Neutrophil (primary cell): ENCODE results near the gene TRIM66.

Source experiments
- H3K27ac ChIP-seq: fragments of 200-600 bp; sonication (generic); 2 replicates; pipeline ENCODE4 v1.5.1; 2016; ENCODE audit warnings: mild to moderate bottlenecking, moderate library complexity
- H3K27me3 ChIP-seq: fragments of 200-600 bp; sonication (generic); 2 replicates; pipeline ENCODE4 v1.6.0; 2016; ENCODE audit warnings: mild to moderate bottlenecking
- H3K36me3 ChIP-seq: fragments of 200-600 bp; sonication (generic); 2 replicates; pipeline ENCODE4 v1.5.1; 2017
- H3K4me1 ChIP-seq, 2 experiments: fragments of 200-600 bp in 1 of 2; sonication (generic) in 1 of 2; 1 replicate in 1 of 2; 2 replicates in 1 of 2; pipeline versions ENCODE4 v1.5.1 to v1.6.1; 2013 to 2016; ENCODE audit warnings: low read depth in 1 of 2, low read length in 1 of 2, mild to moderate bottlenecking in 1 of 2, moderate library complexity in 1 of 2; ENCODE audit not compliant: control insufficient read depth in 1 of 2, insufficient read depth in 1 of 2
- H3K4me3 ChIP-seq, 2 experiments: fragments of 200-600 bp in 1 of 2; sonication (generic) in 1 of 2; 1 replicate in 1 of 2; 2 replicates in 1 of 2; pipeline ENCODE4 v1.5.1; 2013 to 2016; ENCODE audit warnings: low read depth in 1 of 2, low read length in 1 of 2, mild to moderate bottlenecking in 1 of 2, moderate library complexity in 1 of 2
- H3K9me3 ChIP-seq: fragments of 200-600 bp; sonication (generic); 2 replicates; pipeline ENCODE4 v1.5.1; 2016
- TF ChIP-seq, protein P1 (sequence below): fragments of 200-600 bp; sonication (generic); IDR thresholded peaks from 2 replicates; pipeline ENCODE4 v1.5.1; 2016; ENCODE audit warnings: antibody characterized with exemption

Gene TRIM66

DNA sequence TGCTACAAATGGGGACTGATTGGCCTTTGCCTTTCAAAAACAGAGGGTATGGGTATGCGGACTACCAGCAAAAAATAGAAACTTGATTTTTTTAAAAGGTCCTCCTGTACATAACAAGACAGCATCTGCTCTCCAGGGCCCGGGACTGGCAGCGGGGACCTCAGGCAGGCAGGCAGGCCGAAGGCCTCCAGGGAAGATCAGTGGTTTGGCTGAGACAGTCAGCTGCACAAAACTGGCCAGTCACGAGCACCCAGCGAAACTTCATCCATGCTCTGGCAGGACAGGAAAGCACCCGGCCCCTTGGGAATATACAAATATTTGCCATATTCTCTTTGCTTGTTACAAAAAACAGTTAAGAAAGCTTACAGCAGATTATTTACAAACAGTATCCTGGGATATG is 11.1 kb upstream of the TRIM66 start:
- TF ChIP-seq, protein P1, sequence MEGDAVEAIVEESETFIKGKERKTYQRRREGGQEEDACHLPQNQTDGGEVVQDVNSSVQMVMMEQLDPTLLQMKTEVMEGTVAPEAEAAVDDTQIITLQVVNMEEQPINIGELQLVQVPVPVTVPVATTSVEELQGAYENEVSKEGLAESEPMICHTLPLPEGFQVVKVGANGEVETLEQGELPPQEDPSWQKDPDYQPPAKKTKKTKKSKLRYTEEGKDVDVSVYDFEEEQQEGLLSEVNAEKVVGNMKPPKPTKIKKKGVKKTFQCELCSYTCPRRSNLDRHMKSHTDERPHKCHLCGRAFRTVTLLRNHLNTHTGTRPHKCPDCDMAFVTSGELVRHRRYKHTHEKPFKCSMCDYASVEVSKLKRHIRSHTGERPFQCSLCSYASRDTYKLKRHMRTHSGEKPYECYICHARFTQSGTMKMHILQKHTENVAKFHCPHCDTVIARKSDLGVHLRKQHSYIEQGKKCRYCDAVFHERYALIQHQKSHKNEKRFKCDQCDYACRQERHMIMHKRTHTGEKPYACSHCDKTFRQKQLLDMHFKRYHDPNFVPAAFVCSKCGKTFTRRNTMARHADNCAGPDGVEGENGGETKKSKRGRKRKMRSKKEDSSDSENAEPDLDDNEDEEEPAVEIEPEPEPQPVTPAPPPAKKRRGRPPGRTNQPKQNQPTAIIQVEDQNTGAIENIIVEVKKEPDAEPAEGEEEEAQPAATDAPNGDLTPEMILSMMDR: no peak
- H3K4me3 ChIP-seq: no peak overlapping the region
- H3K9me3 ChIP-seq: no peaks in the 10 kb centered on the region
- H3K4me1 ChIP-seq: peaks cover 8 to 13% of the 10 kb centered on the region in 2 experiments
- H3K27me3 ChIP-seq: no peaks in the 10 kb centered on the region
- no peak overlapping the region for H3K27ac ChIP-seq
- no peaks in the 10 kb centered on the region for H3K36me3 ChIP-seq

DNA sequence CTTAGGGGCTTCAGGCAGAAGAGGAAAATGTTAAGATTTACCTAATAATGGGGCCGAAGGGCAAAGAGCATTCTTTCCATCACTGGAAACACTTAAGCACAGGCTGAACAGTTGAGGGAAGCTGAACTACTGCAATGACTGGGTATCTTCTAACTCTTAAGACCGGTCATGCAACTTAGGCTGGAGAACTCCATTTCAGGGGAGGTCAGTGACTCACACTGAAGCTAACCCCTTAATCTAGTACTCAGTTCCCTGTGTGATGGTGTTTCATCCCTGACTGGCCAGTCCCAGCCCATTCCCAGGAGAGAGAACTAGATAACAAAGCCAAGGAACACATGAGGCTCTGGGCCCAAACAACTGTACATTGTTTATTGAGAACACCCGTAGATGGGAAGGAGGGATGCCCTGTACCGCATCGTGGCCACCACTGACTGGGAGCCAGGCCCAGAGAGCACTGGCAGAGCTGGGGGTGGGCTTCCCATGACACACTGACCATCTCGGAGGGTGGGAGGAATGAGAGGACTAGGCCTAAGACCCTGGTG is 10.6 kb upstream of the TRIM66 start:
- H3K27ac ChIP-seq: no peak overlapping the region
- no peaks in the 10 kb centered on the region for H3K27me3 ChIP-seq
- TF ChIP-seq, protein P1: no peak
- peaks cover 13 to 18% of the 10 kb centered on the region in 2 experiments for H3K4me1 ChIP-seq
- H3K4me3 ChIP-seq: no peak overlapping the region
- H3K36me3 ChIP-seq: no peaks in the 10 kb centered on the region
- H3K9me3 ChIP-seq: no peaks in the 10 kb centered on the region

DNA sequence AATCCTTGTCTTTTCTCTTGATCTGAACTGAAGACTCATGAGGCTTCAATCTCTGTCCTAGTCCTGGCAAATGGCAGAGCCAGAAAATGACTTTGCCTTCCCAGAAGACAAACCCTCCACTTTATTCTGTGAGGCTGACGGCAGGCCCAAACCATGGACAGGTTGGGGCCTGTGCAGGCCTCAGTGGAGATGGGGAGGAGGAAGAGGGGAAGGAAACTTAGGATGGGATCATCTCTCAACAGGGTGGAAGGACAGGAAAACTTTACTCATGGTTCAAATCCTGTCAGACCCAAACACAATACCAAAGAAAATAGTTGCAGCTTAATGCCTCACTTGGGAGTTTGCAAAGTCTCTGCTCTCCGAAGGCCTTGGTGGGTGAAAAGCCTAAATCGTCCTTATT is 10.0 kb upstream of the TRIM66 start:
- H3K4me3 ChIP-seq: no peak overlapping the region
- no peaks in the 10 kb centered on the region for H3K36me3 ChIP-seq
- H3K4me1 ChIP-seq: peaks cover 17 to 20% of the 10 kb centered on the region in 2 experiments
- H3K27ac ChIP-seq: no peak overlapping the region
- no peaks in the 10 kb centered on the region for H3K9me3 ChIP-seq
- TF ChIP-seq, protein P1: no peak
- H3K27me3 ChIP-seq: no peaks in the 10 kb centered on the region

DNA sequence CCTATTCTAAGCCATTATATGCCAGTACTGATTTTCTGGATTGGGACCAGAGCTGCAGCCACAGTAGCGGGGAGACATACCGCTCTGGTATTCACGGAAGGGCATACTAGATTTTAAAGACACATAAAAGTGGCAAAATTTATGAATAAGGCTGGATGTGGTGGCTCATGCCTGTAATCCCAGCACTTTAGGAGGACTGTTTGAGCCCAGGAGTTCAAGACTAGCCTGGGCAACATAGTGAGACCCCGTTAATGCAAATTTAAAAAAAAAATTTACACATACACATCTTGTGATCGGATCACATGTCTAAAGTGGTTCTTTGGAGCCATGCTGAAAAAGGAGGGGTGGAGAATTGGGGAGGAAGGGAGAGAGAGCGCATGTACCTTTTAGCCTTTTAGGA is 9.1 kb upstream of the TRIM66 start:
- Histone ChIP-seq H3K4me3 (no peak overlapping the region), H3K4me1 (peaks cover 15 to 17% of the 10 kb centered on the region in 2 experiments), H3K27me3 (no peaks in the 10 kb centered on the region), H3K9me3 (no peaks in the 10 kb centered on the region), H3K27ac (no peak overlapping the region), H3K36me3 (peaks cover 4% of the 10 kb centered on the region)
- TF ChIP-seq, protein P1: no peak

DNA sequence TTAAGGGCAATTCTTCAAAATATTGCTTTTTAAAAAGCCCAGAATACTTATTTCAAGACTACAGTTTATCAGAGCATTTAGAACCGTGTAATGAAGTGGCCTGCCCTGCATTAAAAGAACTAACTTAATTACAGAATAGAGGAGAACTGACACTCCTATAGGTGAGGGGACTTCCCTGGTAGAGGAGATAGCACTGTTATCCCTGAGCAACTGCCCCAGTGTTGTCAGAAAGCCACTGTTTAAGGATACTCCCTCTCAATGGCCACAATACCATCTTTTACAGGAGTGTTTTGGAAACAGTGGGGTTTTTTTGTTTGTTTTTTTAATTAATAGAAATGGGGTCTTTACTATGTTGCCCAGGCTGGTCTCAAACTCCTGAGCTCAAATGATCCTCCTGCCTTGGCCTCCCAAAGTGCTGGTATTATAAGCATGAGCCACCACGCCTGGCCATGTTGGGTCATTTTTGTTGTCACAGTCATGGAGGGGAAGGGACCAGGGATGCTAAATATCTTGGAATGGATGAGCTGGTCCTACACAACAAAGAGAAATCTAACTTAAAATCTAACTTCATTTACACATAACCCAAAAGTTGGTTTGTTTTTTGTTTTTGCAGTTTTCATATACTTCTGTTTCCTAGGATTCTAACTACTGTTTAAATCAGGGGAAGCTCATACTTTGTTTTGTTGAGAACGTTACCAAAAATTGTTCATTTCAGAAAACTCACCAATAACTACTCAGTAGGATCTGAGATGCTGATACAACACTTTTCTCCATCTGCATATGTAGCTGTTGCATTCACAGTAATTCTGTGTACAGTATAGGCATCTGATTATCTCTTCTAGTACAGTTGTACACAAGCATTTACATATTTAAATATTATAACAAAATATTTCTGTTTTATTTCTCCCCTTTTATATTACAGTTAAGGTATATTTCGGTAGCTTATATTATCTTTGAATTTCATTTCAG is 8.2 kb upstream of the TRIM66 start:
- no peak overlapping the region for H3K4me3 ChIP-seq
- TF ChIP-seq, protein P1: no peak
- H3K4me1 ChIP-seq: peaks cover 15 to 17% of the 10 kb centered on the region in 2 experiments
- peaks cover 13% of the 10 kb centered on the region for H3K36me3 ChIP-seq
- H3K9me3 ChIP-seq: no peaks in the 10 kb centered on the region
- H3K27ac ChIP-seq: no peak overlapping the region
- H3K27me3 ChIP-seq: no peaks in the 10 kb centered on the region
